HuH-7.5 (cell line): ENCODE measurements around the gene TMEM132C.
A peak's percentile ranks its signal among the peaks of the same experiment; 100 is the strongest.

ENCODE experiments used
- DNase-seq: peaks from one replicate; pipeline ENCODE4 v3.0.0; 2011; ENCODE audit warnings: low spot score

The TMEM132C gene

GRCh38 chr12:128338386-128339125 lies 71.6 kb downstream of the TMEM132C start:
- DNase-seq: no peak

GRCh38 chr12:128339126-128339520 lies 72.2 kb downstream of the TMEM132C start:
- no peak for DNase-seq

DNA sequence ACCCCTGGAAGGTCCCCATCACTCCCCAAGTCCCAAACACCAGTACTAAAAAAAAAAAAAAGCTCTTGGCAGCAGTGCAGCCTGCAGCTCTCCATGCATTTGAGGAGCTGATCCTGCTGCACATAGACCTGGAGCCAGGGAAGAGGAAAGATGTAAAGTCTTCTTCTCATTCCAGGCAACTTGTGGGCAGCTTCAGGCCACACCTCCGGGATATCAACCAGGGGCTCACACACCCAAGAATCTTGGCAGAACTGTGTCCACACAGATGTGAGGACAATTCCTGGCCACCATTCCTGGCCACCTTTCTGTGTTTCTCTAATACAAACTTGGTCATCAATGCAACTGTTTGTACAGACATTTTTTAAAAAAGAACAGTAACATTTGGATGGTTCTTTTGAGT lies 72.7 kb downstream of the TMEM132C start:
- no peak for DNase-seq

- no peak for DNase-seq
Measured at GRCh38 chr12:128353301-128353700, 86.3 kb downstream of the TMEM132C start.

GRCh38 chr12:128356547-128356946 lies 89.6 kb downstream of the TMEM132C start:
- DNase-seq: no peak

DNA sequence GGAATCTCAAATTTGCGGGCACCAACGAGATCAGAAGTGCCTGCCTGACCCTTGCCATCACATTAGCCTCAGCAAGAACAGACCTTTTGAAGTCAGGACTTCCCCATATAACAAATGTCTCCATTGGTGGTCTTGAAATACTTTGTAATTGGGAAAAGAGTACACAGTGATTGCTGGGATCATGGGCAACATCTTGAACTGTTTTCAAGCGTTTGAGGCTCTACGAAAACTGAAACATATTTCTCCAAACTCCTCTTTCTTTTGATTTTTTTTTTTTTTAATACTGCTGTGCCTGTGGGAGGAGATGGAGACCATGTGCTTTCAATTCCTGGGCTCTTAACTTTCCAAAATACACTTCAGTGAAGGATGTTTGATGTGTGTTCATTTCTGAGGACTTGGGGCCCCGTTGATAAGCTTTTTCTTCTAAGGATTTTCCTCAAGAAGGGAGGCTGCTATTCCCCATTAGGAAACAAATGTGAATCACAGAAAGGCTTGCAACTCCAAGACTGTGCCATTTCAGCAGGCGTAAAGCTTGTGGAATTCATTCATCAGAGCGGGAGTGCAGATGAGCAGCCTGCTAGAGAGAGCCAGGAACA lies 94.5 kb downstream of the TMEM132C start:
- DNase-seq: no peak

GRCh38 chr12:128365032-128365431 lies 98.1 kb downstream of the TMEM132C start:
- DNase-seq: no peak

GRCh38 chr12:128365651-128366231 lies 98.8 kb downstream of the TMEM132C start:
- no peak for DNase-seq

GRCh38 chr12:128367961-128368360 lies 101.0 kb downstream of the TMEM132C start:
- DNase-seq: no peak

- DNase-seq: no peak
Measured at GRCh38 chr12:128381541-128381940, 114.6 kb downstream of the TMEM132C start.

- no peak for DNase-seq
Measured at GRCh38 chr12:128381946-128382345, 115.0 kb downstream of the TMEM132C start.

DNA sequence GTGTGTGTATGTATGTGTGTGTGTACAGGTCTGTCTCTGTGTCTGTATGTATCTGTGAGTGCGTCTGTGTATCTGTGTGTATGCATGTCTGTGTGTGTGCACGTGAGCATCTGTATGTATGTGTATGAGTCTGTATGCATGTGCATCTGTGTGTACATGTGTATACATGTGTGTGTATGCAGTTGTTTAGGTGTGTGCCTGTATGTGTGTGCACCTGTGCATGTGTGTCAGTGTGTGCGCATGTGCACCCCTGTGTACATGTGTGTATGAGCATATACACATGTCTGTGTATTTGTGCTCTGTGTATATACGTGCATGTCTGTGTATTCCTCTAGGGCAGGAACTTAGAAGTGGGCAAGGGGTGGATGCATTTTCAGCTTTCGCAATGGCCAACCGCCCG lies 116.0 kb downstream of the TMEM132C start:
- no peak for DNase-seq

GRCh38 chr12:128383357-128383937 lies 116.5 kb downstream of the TMEM132C start:
- DNase-seq: no peak

DNA sequence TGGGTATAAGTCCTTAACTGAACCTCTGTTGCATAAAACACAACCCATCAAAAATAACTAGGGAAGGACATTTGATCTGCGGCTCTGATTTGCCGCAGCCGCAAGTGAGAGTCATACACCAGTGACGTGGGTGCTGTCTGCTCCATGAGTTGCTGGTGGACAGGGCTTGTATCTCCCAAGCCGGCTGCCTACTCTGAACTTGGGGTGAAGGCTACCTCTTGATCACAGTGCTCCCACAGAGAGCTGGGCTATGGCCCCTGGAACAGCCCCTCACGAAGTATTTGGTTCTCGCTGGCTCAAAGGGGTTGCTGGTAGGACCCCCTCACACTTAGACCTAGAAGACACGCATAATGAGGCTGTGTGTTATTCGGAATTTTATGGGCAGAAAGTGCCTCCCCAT lies 118.8 kb downstream of the TMEM132C start:
- DNase-seq: no peak

DNA sequence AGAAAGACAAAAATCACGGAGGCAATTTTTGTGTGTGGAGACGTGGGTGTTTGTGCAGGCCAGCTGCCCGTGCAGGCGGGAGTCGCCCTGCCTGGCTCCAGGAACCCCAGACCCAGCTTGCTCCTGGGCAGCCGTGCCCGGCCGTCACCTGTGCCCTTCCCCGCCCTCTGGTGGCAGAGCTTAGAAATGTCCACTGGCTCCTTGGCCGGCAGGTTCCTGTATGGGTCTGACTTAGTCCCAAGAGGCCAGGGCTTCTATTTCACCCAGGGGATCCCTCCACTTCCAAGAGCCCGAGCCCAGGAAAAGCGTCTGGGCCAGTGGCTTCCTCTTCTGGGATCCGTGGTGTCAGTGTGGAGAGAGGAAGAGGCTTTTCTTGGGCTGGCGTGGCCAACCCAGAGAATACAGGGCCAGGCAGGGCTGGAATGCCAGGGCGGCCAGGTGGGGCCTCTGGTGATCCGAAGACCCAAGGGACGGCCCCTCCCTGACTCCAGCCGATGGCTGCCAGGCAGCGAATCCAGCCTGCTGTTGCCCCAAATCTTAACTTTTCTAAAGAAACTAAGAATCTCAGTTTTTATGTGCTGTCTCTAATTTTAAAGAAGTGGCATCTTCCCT lies 120.9 kb downstream of the TMEM132C start:
- peak; percentile 26 for DNase-seq

DNA sequence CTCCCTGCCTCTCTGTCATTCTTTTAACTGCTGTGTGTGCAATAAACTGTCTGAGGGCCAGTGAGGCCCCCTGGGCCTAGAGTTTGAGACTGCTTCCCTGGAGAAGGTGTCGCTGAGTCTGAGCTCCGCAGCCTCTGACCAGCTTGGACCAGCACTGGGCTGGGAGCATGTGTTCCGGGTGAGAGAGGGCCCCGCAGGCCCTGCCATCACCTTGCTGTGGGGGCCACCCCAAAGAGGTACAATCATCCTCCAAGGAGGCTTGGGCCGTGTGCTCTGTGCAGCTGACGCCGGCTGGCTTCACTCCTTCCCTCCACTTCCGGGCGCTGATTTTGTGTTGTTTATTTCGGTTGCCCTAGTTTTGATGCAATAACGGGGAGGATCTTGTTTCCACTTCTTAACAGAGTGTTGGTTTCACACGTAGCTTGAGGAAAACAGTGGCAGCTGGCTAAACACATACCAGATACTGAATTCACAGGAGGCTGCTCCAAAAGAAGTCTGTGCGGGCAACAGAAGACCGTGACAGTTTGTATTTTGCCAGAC lies 121.6 kb downstream of the TMEM132C start:
- no peak for DNase-seq

- no peak for DNase-seq
Measured at GRCh38 chr12:128393346-128393745, 126.4 kb downstream of the TMEM132C start.

DNA sequence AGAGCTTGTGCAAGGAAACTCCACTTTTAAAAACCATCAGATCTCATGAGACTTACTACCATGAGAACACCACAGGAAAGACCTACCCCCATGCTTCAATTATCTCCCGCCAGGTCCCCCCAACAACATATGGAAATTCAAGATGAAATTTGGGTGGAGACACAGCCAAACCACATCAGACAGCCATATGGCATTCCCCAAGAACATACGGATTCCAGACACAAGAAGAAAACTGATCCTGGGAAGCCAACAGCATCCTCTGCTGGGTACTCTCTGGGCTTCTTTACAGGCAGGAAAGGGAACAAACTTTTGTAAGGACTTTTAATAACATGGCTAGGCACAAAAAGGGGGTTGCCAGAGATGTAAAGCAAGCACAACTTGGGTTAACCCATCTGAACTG lies 127.2 kb downstream of the TMEM132C start:
- DNase-seq: no peak

- DNase-seq: no peak
Measured at GRCh38 chr12:128399253-128399652, 132.3 kb downstream of the TMEM132C start.

- DNase-seq: no peak
Measured at GRCh38 chr12:128402486-128403243, 135.7 kb downstream of the TMEM132C start.

- DNase-seq: no peak
Measured at GRCh38 chr12:128408669-128409068, 141.7 kb downstream of the TMEM132C start.
